ENCODE results near the gene ANKRD44.
A peak's percentile ranks its signal among the peaks of the same experiment; 100 is the strongest.

The ANKRD44 gene

DNA sequence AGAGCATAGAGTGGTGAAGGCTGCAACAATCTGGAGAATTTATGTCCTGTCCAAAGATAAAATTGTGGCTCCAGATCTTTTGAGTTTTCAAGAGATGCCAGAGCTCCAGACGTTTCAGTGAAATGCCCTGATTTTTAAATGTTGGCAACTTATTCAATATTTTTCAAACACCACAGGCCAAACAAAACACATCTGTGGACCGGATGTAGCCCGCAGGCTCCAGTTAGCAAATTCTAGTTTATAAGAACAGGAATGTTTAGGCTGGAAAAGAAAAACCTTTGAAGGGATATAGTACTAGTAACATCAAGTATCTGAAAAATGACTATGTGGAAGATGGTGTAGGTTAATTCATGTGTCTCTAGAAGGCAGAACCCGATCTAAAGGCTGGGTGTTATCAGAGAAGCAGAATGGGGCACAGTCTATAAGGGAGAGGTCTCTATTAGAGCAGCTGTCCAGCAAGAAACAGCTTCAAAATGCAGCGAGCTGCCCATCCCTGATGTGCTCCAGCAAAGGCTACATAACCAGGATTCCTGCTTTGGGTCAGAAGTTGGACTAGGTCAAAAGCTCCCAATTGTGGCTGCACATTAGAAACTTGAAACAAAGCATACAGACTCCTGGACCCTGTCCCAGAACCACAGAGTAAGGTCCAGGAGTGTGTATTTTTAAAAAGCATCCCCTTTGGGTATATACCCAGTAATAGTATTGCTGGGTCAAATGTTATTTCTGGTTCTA is 105.9 kb downstream of the ANKRD44 start:
- DNase-seq = no peak

DNA sequence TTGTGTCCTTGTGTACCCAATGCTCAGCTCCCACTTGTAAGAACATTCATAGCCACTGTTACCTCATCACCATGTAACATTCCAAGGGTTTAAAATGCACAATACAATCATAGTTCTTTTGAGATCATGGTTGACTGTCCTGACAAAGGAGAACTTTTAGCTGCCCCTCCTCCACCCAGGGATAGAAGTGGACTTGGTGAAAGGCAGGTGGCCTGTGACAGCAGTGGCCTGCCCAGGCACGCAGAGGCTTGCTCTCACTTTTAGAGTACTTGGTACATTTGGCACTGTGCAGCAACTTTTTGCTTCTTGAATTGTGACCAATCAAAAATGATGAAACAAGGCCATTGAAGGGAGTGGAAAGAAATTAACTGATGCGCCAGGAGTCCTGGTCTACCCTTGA is 108.7 kb downstream of the ANKRD44 start:
- no peak for DNase-seq

DNA sequence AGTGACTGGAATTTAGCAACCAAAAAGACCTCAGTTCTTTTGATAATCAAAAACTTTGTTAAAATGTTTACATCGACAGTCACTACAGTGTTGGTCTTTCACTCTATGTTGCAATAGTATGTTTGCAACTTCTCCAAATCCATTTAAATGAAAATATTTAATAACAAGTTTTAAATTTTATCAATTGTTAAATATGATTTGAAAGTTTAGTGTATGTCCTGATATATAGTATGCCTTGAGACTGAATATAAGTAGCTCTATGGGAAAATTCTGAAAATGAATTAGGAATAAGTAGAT is 109.9 kb downstream of the ANKRD44 start:
- DNase-seq = no peak

DNA sequence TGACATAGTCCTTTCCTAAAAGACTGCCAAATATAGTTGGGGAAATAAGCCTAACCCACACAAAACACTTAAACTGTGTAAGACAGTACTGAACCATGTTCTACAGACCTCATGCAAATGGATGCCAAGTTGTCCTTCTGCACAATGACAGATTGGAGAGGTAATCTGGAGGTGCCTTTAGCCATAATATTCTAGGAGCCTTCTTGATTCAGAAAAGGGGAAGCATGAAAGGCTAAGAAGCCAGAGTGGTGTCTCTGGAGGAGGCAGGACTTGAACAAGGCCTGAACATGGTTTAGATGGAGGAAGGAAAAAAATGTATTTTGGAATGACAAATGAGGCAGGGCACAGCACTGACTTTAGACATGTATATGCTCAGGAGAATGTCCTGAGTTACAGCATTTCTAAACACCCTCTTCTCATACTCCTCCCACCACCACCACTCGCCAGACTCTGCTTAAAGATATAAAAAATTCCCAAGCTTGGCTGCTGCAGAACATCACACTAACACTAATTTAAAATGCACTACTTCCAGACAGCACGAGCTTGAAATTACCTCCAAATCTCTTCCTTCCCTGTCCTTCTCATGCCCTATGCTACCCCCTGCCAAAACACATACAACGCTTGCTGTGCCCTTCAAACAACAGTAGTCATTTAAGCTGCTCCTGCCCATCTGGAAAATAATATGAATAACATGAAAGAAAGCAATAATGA is 110.4 kb downstream of the ANKRD44 start:
- DNase-seq = no peak

DNA sequence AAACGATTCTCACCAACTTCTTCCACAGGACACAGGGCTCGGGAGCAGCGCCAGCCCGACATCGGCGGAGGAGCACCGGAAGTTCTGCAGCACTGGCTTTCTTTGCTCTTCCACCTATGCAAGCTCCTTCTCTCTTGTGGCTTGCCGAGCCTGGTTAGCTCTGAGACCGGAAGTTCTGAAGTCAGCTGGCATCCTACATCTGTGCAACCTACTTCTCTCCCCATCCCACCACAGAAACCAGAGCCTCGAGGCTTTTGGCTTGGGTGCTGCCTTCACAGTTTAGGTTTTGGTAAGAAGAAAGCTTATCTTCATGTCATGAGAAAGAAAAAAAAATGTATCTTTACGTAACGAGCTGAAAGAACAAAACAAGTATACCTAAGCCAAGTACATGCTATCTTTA is 111.7 kb downstream of the ANKRD44 start:
- DNase-seq = no peak

DNA sequence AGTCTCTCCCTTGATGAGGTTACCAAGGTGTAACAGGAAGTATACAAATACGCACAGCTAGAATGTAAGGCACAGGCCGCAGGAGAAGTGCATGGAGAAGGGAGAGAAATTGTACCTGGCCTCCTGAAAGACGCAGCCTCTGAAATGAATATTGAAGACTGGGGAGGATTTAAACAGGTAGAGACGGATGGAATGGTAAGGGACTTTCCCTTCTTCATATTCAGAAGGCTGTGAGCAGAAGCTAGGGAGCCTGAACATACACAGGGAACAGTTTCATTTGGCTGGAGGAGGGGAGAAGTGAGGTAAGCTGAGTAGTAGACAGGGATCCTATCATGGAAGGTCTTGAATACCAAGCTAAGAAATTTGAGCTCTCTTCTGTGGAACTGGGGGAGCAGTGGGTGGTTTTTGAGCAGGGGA is 112.7 kb downstream of the ANKRD44 start:
- no peak for DNase-seq

DNA sequence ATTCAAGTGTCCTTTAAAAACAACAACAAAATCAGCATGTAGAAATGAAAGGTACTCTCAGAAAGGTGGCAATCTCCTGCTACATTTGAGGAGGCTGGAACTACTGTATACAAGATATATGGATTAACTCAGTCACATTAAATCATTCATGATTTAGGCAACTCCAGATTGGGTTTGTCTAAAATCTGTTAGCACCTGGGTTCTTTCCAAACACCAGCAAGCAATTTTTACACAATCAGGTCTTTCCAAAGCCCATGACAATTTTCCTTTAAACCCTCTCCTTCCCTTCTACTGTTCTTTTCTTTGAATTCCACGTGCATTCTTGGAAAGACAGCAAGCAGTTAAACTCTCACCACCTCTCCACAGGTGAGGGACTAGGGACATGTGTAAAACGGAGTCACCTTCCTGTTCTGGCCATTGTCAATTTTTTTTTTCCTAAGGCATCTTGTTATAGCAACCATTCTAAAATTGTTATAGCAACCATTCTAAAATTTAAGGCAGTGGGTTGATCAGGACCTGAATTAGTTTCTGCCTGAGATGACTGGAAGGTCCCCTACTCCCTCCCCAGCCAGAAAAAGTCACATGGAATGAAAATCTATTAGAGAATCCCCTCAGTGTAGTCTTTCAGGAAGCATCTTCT is 113.9 kb downstream of the ANKRD44 start:
- no peak for DNase-seq

DNA sequence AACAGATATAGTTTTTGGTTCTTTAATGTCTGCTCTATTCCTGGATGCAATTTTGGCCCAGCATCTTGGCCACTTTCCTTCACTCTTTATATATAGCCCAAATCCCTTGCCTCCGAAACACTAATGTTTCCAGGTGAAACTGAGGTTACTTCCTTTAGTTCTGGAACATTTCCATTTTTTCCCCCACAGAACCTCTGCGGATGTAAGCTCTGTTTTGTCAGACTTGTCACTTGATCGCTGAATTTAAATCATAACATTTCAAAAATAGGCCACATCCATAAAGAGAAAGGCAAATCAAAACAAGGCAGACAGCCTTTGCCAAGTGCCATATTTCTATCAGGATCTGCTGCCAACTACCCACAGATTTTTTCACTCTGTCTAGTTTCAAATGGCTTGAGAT is 115.1 kb downstream of the ANKRD44 start:
- DNase-seq = no peak

DNA sequence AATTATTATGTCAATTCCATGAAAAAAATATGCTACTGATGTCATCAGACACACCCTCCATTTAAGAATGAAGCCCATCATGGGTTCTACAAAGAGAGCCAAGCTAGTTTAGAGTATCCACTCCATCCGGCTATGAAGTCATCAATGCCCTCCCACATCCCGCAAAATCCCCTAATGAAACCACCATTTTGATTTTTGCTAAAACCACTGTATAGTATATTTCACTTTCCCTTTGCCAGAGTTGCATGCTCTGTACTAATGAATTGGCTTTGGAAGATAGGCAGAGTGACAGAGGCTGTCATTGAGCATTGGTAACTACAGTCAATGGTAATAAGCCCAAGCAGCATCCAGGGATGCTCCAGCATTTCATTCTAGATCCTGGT is 118.6 kb downstream of the ANKRD44 start:
- no peak for DNase-seq

DNA sequence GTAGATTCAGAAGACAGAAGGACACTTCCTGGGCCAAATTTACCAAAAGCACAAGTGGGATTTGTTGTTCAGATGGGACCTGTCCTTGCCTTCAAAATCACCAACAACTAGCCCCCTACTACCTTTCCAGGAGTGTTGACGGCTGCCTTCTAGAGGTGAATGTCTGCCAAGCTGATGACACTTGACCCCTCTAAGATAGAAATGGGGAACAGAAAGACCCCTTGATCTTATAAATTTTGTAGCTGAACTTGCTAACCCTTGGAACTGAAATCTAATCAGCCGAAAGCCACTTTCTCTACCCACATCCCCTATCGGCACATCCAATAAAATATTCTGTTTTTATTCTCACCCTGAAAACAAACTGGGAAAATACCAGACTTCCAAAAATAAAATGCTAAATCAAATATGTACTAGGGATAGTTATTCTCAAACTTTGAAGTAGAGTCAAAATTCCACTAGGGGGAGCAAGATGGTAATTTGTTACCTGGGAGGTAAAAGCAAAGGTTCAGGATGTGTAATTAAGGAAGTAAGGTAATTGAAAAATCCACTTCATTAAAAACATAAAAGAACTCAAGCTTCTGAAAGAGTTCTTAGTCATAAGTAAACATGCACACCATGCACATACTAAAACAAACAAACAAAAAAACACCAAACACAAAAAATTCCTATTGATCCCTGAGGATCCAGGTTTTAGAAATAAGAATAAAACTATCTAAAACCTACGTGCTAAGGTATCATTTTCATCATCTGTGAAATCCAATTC is 119.2 kb downstream of the ANKRD44 start:
- DNase-seq = peak; percentile 38

DNA sequence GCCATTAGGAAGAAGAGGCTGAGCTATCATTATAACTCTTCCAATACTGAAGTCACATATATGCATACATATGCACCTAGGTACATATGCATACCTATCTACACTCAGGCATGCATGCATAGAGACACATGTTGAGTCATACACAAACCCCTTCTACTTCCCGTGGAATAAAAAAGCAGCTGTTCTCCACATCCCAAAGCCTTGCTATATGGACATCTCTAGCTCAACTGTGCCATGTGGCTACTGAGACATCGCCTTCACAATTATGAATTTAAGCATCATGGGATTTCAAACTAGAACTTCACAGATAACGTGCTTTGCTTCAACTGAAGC is 120.5 kb downstream of the ANKRD44 start:
- DNase-seq = no peak

DNA sequence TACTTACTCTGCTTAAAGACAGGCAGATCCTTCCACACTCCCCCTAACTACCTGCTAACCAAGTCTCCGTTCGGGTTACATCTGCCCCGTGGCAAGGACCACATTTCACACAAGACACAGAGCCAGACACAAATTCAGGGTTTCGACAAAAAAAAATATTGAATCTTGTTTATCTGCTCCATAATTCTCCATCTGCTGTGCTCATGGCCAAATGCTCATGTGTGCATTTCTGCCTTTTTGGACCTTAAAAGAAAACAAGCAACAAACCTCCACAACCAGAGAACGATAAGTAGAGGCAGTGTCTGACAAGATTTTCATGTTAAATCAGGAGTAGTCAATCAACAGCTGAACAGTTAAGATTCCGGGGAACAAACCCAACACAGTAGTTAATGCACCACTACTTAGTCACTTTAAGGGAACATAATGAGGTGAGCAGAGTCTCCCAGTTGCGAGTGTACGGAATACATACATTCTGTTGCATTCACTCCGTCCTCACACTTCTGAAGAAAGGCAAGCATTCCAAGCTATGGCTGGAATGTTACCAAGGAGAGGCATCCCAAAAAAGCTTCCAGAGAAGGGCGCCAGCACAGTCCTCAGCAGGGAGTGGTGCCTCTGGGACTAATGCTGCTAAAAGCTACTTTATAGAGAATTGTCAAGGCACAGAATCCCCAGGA is 121.0 kb downstream of the ANKRD44 start:
- no peak for DNase-seq

DNA sequence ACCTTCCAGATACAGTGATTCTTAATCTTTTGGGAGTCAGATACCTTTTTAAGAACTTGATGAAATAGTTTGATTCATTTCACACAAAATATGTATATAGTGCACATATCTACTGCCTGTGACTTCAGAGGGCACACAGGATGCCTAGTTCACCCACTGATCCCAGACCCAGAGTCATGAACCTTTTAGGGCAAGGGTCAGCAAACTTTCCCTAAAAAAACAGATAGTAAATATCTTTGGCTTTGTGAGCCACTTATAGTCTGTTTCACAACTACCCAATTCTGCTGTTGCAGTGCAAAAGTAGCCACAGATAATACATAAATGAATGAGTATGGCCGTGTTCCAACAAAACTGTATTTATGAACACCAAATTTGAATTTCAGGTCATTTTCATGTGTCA is 124.9 kb downstream of the ANKRD44 start:
- no peak for DNase-seq

DNA sequence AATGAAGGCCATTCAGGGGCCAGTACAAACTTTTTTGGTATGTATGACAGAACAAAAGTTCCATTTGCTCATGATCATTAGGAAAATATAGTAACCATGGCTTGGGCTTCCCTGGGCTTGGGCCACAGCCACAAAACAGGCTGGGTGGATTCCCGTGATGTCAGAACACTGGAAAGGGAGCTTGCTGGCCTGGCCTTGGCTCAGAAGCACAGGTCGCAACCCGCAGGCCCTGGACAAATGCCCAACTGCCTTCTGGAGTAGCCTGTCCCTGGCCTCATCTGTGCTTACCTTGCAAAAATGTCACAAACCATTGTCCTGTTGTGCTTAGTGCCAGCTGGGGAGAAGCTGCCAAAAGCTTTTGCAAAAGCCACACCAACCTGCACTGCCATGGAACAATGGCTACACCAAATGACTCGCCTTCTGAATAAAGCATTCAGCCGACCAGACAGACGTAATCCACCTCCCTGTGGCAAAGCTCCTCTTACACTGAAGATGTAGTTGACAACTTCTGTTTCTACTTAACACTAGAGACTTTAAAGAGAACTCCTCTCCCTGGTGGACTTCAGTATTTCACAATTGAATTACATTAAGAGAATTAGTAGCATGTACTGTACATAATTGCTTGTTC is 125.5 kb downstream of the ANKRD44 start:
- DNase-seq = no peak

DNA sequence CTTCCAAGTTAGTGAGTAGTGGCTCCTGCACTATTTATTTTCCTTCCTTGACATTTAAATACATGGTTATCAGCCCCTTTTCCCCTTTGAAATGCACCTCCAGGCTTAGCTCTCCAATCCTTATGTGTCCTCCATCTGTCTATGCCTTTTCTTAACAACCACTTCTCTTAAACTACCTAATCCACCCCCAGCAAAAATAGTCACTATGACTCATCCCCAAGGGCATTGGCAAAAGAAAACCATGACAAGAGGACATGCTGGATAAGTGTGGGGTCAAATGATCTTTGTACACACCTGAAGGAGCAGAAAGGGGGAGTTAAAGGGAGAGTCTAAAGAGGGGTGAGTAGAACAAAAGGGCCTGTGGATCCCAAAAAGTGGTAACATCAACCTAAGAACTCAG is 127.2 kb downstream of the ANKRD44 start:
- no peak for DNase-seq

DNA sequence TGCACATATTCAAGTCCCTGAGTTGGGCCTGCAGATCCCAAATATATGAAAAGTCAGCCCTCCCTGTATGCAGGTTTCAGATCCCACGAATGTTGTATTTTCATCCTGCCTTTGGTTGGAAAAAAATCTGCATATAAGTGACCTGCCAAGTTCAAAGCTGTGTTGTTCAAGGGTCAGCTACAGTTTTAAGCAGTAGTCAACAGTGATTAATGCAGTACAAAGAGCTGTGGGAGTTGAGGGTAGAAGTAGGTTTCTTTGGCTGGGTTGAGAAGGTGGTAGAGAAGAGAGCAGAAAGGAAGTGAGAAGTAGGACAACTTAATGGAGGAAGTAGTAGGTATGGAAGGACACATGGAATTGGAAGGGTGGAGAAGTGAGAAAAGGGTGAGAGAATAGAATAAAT is 127.9 kb downstream of the ANKRD44 start:
- DNase-seq = no peak

DNA sequence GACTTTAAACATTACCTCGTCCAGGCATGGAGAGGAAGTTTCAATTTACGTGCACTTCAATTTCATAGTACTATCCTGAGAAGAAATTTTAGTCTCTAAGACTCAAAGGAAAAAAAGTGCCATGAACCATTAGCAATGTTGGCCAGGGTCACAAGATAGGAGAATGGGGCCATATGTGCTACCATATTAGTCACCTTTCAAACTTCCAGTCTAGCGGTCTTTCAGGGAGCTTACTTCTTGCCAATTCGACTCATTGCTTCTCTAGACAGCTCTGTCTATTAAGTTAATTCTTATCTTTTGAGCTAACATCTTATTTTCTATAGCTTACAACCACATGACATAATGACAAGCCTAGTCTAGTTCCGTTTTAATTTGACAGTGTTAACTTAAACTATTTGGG is 129.1 kb downstream of the ANKRD44 start:
- DNase-seq = no peak

DNA sequence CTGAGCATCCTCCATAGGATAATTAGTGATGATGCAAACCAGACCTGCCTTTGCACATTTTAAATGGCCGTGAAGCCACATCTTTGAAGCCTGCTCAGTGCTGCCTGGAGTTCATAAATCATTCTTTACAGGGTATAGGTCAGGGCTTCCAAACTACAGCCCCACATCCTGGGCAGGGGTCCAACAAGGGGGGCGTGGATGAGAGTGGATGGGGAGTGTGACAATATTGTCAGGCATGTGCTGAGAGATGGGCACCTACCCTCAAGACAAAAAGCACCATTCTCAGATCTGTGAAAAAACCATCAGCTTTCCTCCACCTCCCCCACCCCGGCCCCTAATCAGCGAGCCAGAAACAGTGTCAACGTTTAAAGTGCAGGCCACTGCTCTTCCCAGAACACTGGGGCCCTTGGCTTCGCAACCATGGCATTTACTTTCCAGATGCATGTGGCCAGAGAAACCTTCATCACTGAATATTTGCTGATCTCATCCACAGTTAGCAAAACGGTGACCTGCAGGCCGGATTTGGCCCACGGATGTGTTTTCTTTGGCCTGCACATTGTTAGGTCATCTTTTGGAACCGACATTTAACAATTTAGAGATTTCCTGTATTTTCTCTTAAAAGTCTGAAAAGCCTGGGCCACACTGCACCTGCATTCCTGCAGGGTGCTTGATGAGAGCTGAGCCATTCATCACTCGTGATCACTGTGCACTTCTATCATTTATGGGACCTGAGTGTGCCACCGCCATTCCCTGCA is 130.7 kb downstream of the ANKRD44 start:
- DNase-seq = no peak

DNA sequence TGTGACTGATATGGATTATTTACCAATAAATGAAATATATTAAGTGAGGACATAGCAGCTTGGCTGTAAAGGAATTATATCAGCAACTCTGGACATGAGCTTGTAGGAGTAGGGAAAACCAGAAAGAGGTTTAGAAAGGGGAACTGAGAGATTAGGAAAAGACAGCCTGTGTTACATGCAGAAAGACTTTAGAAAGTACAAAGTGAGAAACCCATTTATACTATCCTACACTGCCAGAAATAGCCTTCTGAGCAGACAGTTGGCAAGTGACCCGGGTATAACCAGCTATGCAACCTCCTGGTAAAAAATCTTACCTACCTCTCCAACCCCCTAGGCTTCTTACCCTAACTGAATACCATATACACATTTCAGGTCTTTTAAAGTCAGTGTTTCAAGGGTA is 134.1 kb downstream of the ANKRD44 start:
- DNase-seq = no peak

DNA sequence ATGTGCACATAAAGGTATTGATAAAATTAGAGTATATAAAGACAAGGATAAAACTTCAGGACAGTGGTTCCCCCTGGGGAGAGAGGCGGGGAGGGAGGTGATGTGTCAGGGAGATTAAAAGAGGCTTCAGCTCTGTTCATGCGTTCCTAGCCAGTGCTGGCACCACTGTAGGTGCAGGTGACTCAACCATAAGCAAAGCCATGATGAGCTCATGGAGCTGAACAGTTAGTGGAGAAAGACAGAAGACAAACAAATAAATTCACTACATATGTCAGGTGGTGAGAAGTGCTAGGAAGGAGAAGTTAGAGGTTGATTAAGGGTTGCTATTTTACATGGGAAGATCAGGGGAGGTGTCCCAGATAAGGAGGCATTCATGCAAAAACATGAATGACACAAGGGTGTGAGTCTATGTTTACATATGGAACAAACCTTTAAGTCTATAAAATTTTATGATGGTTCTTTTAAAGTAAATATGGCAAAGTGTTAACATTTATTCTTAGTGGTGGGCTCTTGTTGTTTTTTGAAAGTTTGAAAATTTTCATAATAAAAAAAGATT is 136.0 kb downstream of the ANKRD44 start:
- peak; percentile 31 for DNase-seq

DNA sequence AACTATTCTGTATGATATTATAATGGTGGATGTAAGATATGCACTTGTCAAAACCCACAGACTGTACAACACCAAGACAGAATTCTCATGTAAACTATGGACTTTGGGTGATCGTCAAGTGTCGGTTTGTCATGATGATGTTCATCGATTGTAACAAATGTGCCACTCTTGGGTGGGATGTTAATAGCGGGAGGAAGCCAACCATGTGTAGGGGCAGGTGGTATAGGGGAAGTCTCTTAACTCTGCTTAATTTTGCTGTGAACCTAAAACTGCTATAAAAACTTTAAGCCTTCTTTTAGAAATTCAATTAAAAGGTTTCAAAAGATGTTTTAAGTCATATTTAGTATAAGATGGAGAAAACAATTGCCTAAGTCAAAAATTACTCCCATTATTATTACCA is 139.0 kb downstream of the ANKRD44 start:
- DNase-seq = no peak

DNA sequence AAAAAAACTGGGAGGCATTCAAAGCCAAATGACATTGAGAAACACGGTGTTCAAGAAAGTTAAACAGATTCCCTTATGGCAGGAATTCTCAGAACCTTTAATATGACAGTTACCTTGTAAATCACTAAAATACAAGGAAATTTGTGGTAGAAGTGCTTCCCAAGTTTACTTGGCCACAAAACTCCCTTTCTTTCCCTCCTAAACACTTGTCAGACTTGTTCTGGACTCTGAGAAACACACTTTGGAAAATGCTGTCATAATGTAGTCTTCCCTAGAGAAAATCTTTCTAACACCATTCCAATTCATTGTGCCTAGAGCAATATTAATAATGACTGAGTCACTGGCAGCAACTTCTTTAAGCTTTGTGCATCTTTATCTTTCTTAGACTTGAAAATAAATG is 140.4 kb downstream of the ANKRD44 start:
- no peak for DNase-seq

Data from NCI-H774 (cell line).